OCI-LY3 (cell line): ENCODE data around the gene DTNBP1.

Experiments
- EZH2phosphoT487 ChIP-seq: fragments of 200-600 bp; shearing (Covaris generic); IDR thresholded peaks from 2 replicates; pipeline ENCODE4 v1.6.1; 2018; ENCODE audit warnings: antibody characterized with exemption, mixed run types, low read depth
- TF ChIP-seq, protein P1 (sequence below): fragments of 200-600, 300-600 bp; sonication (generic); IDR thresholded peaks from 2 replicates; pipeline ENCODE4 v1.5.1; 2014; ENCODE audit warnings: antibody characterized with exemption, low read length, low read depth

DNA sequence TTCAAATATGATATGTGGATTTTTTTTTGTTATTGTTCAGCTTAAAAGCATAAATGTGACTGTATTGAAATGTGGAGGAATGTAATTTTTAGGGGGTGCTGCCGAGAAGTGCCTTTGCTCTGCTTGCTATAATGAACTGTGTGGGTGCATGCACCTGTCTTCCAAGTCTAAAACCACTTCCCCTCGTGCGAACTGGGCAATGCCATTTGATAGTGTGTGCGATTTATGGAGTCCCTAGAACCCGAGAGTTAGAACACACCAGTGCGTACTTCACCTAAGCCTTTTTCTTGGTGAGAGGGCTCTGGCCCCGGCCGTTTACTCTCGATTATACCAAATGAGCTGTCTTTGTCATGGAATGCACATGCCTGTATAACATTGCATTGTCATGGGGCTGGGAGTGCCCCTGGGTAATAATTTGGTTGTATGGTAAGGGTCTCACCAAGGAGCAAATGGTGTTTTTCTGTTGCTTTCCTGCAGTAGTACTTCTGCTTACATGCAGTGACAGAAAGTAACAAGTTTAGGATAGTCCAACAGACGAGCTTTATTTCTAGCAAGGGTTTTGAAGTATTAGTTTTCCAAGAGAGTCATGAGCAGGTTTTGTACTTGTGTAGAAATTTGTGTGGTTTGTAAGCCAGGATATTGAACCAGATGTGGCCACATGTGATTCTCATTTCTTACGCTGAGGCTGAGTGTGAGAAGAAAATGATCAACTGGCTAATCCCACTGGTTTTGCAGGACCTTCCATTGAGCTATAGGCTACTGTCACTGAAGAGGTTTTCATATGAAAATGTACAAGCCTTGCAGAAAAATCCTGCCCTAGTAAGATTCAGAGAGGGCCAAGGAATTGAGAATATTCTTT lies 172.4 kb downstream of the DTNBP1 start:
- TF ChIP-seq, protein P1, sequence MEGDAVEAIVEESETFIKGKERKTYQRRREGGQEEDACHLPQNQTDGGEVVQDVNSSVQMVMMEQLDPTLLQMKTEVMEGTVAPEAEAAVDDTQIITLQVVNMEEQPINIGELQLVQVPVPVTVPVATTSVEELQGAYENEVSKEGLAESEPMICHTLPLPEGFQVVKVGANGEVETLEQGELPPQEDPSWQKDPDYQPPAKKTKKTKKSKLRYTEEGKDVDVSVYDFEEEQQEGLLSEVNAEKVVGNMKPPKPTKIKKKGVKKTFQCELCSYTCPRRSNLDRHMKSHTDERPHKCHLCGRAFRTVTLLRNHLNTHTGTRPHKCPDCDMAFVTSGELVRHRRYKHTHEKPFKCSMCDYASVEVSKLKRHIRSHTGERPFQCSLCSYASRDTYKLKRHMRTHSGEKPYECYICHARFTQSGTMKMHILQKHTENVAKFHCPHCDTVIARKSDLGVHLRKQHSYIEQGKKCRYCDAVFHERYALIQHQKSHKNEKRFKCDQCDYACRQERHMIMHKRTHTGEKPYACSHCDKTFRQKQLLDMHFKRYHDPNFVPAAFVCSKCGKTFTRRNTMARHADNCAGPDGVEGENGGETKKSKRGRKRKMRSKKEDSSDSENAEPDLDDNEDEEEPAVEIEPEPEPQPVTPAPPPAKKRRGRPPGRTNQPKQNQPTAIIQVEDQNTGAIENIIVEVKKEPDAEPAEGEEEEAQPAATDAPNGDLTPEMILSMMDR, result no peak
- TF ChIP-seq EZH2phosphoT487, result no peak
